OCI-LY7 (cell line): Measurements from ENCODE around the gene GRPEL2.

Experiments used
- CTCF ChIP-seq: fragments of 200-600 bp; sonication (generic); conservative IDR thresholded peaks from 2 replicates; pipeline ENCODE4 v1.5.1; 2014; ENCODE audit warnings: mild to moderate bottlenecking, antibody characterized with exemption, low read length, moderate library complexity, mixed read lengths
- EZH2phosphoT487 ChIP-seq: fragments of 200-600 bp; sonication (generic); IDR thresholded peaks from 2 replicates; pipeline ENCODE4 v1.6.1; 2018; ENCODE audit warnings: low read depth, borderline replicate concordance, mild to moderate bottlenecking, mixed run types, antibody characterized with exemption, low read length, moderate library complexity, mixed read lengths

- no peak for TF ChIP-seq CTCF
- TF ChIP-seq EZH2phosphoT487, result no peak
These were observed 30.8 kb downstream of the GRPEL2 start for GRCh38 chr5:149376104-149376503.
